ENCODE data around the gene CELF2.

The CELF2 gene

DNA sequence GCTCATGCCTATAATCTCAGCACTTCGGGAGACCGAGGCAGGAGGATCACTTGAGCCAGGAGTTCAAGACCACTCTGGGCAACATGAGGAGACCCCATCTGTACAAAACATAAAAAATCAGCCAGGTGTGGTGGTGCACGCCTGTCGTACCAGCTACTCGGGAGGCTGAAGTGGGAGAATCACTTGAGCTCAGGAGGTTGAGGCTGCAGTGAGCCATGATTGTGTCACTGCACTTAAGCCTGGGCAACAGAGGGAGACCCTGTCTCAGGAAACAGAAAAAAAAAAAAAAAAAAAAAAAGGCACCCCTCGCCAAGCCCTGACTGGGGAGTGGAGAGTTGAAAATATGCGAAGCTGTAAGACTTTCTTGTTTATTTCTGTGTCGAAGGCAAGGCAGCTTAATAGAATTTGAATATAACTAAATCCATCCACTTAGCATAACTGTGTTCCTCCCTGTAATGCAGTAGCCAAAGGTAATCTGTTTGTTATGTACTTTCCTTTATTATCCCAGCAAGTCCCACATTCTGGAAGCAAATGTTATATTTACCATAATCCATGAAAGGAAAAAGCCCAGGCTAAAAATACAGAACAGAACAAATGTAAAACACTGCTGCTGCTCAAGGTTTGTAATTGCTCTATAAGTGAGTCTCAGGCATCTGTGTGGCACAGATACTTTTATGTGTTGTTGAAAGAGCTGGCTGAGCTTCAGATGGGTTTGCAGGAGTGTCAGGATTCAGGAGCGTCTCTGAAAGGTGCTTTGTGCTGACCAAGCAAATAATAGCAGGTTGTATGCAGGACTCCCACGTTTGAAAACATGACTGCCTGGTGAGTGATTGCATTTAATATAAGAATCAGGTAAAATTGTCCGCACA is 127.2 kb downstream of the CELF2 start:
- DNase-seq (ENCODE audit: low spot score), result no peak
- ChIA-PET CTCF (interaction anchor here (0.6 kb wide), 1 partner anchor 1202 kb away, joined by 3 read pairs; no protein-coding TSS in a partner anchor), POLR2A (ENCODE audit: low non-redundant PET) (no interaction called here)
- H3K27ac ChIP-seq, result no peak overlapping the region
- TF ChIP-seq, protein P1, sequence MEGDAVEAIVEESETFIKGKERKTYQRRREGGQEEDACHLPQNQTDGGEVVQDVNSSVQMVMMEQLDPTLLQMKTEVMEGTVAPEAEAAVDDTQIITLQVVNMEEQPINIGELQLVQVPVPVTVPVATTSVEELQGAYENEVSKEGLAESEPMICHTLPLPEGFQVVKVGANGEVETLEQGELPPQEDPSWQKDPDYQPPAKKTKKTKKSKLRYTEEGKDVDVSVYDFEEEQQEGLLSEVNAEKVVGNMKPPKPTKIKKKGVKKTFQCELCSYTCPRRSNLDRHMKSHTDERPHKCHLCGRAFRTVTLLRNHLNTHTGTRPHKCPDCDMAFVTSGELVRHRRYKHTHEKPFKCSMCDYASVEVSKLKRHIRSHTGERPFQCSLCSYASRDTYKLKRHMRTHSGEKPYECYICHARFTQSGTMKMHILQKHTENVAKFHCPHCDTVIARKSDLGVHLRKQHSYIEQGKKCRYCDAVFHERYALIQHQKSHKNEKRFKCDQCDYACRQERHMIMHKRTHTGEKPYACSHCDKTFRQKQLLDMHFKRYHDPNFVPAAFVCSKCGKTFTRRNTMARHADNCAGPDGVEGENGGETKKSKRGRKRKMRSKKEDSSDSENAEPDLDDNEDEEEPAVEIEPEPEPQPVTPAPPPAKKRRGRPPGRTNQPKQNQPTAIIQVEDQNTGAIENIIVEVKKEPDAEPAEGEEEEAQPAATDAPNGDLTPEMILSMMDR (conservative IDR thresholded peaks at IDR 0.05; ENCODE audit: low read depth), result no peak

DNA sequence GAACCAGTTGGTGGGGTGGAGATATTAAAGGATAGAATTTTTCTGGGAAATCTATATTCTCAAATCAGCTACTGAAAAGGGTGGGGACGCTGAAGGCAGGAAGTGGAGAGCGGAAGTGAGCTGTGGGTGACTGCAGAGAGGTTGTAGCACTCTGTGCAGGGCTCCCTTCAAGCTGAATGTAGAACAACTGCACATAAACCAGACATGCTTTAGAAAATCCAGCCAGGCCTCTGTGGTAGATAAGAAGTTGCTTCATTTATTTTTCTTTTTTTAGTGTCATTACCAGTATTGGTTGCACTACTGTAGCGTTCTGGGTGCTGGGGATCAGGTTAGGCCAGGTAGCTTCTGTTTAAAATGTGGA is 127.8 kb downstream of the CELF2 start:
- TF ChIP-seq, protein P1 (conservative IDR thresholded peaks at IDR 0.05; ENCODE audit: low read depth), result no peak
- no peak overlapping the region for H3K27ac ChIP-seq
- no peak for DNase-seq (ENCODE audit: low spot score)
- POLR2A ChIA-PET (ENCODE audit: low non-redundant PET), result no interaction called here
- CTCF ChIA-PET, result no interaction called here

DNA sequence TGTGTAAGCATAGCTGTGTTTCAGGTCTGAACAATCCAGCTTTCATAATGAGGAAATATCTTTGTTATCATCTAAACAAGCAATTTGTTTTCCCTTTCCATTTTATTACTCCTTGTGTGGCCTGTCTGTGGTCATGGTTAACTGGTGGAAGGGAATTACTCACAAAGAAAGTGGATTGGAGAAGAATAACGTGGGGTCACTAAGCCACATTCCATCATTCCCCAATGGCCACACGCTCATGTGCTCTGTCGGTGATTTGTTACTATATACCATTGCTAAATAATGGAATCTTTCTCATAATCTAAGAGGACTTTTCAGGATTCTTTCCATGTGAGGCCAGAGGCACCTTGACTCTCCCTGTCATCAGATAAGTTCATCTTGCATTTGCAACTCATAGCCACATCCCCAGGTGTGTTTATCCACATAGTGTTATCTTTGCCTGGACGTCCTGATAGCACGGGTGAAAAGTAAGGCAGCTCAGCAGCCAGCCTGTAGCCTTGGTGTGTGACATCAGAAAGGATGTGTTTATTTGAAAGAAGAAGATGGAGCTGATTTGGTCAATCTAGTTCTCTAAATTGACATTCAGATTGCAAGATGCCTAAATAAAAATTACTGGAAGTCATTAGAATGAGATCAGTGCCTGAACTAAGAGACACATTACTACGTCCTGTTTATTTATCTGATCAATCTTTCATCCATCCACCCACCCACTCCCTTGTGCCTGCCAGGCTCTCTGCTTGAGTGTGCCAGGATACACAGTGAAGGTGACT is 128.9 kb downstream of the CELF2 start:
- ChIA-PET CTCF (interaction anchor here (0.7 kb wide), 2 partner anchors 16 to 469 kb away, joined by 3 read pairs; no protein-coding TSS in a partner anchor), POLR2A (ENCODE audit: low non-redundant PET) (no interaction called here)
- no peak overlapping the region for H3K27ac ChIP-seq
- TF ChIP-seq, protein P1 (conservative IDR thresholded peaks at IDR 0.05; ENCODE audit: low read depth), result no peak
- DNase-seq (ENCODE audit: low spot score), result no peak

DNA sequence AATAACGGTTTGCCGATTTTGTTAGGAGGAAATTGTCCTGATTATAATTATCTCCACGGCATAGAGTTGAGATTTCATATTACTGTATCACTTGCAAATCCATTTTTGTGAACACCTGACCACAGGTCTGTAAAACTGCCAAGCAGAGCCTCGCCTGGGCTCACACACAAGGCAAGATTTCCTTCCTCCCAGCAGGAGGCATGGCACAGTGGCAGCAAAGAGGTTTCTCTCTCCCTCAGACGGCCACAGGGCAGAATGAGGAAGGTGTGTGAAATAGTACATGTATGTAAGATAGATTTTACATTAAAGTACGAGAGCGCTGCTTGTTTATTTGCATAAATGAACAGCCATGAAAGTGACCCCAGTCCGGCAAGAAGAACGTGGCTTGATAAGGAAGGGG is 130.1 kb downstream of the CELF2 start:
- TF ChIP-seq, protein P1 (conservative IDR thresholded peaks at IDR 0.05; ENCODE audit: low read depth), result no peak
- POLR2A ChIA-PET (ENCODE audit: low non-redundant PET), result no interaction called here
- no peak overlapping the region for H3K27ac ChIP-seq
- no peak for DNase-seq (ENCODE audit: low spot score)
- CTCF ChIA-PET, result interaction anchor here (0.6 kb wide), 1 partner anchor 1212 kb away, joined by 9 read pairs; no protein-coding TSS in a partner anchor

DNA sequence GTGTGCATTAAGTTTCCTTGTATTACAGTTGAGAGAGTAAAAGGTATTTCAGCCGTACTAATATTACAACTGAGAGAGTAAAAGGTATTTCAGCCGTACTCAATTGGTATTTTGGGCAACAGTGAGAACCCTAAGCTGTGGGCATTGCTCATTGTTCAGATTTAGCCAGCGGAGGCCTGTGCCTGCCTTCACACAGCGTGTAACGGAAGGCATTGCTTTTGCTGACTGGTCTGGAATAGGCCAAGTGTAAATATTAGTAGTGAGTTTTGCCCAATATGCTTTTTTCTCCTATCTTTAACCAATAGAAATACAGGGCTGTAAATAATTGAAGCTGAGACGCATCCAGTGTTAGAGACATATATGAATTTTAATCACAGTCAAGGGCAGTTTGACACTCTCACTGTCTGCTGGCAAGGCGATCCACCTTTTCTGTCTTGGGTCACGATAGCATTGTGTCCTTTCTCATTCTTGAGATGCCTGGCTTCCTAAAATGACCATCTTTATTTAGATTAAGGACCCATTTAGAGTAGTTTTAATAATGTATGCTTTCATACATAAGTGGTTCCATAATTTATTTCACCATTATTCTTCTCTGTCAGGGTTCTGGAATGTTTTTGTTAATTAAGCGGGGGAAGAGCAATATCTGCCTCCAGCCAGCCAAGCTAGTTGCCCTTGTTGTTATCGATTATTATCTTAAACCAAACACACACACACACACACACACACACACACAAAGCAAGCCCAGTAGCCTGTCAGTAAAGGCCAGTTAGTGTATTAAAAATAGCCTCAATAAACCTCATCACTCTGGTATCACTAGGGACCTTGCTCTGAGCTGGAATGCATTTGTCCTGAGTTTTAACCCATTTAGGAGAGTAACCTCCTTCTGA is 130.7 kb downstream of the CELF2 start:
- TF ChIP-seq, protein P1 (conservative IDR thresholded peaks at IDR 0.05; ENCODE audit: low read depth), result no peak
- ChIA-PET POLR2A (ENCODE audit: low non-redundant PET) (no interaction called here), CTCF (interaction anchor here (0.7 kb wide), 1 partner anchor 143 kb away, joined by 3 read pairs; no protein-coding TSS in a partner anchor)
- no peak for DNase-seq (ENCODE audit: low spot score)
- H3K27ac ChIP-seq, result no peak overlapping the region

DNA sequence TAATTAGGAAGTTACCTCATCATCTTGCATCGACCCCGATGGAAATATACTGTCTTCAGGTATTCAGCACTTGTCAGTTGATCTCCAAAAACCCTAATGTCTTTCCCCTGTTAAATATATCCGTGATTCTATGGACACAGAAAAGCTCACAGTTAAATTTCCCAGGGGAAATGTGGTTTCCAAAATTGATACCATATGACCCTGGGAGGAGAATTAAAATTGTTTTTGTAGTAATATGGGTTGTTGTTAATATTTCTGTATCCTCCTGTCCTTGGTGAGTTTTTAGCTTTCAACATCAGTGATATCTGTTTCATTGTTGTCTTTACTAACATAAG is 132.1 kb downstream of the CELF2 start:
- no peak for DNase-seq (ENCODE audit: low spot score)
- H3K27ac ChIP-seq, result no peak overlapping the region
- TF ChIP-seq, protein P1 (conservative IDR thresholded peaks at IDR 0.05; ENCODE audit: low read depth), result no peak
- CTCF ChIA-PET, result interaction anchor here (0.6 kb wide), 1 partner anchor 784 kb away, joined by 4 read pairs; no protein-coding TSS in a partner anchor
- POLR2A ChIA-PET (ENCODE audit: low non-redundant PET), result no interaction called here

Measured in RWPE1 (cell line).